Esophagus squamous epithelium (tissue), 4 donors: Measurements from ENCODE around the gene IDS.

Experiments
- CTCF ChIP-seq, 6 experiments: fragments of 450-650 bp in 4 of 6; fragments of 200-600 bp in 2 of 6; sonication (generic) in 2 of 6; IDR thresholded peaks; one replicate each; pipeline ENCODE4 v1.5.1; 2016 to 2019; ENCODE audit warnings: antibody characterized with exemption in 6 of 6, mild to moderate bottlenecking in 4 of 6, moderate library complexity in 4 of 6
- POLR2A ChIP-seq, 4 donors: fragments of 450-650 bp; IDR thresholded peaks; one replicate each; pipeline ENCODE4 v1.6.1; 2017; ENCODE audit warnings: antibody characterized with exemption in 4 of 4, mild to moderate bottlenecking in 4 of 4, moderate library complexity in 3 of 4

- TF ChIP-seq CTCF (IDR thresholded peaks at IDR 0.05) (no peak), POLR2A (IDR thresholded peaks at IDR 0.05) (no peak)
Measured at GRCh38 chrX:149517308-149517707, 12.2 kb upstream of the IDS start.
